Body of pancreas (tissue), 4 donors: ENCODE data around the gene TMCO4. TPM values are rescaled to one million over a fixed set of nuclear protein-coding genes. Genes with fewer than 3 reads are reported as not detected.

Experiments used
- ATAC-seq: fragments of 150-250 bp; one replicate; pipeline ENCODE4 v1.9.1; 2016
- DNase-seq, 4 donors: peaks; one replicate each; pipeline ENCODE4 v3.0.0-alpha.2; 2019
- H3K27ac ChIP-seq, 4 donors: fragments of 200-600 bp; sonication (generic); 1 replicate in 3 of 4; 2 replicates in 1 of 4; pipeline versions ENCODE4 v1.5.1 to v1.6.1; 2016 to 2019; ENCODE audit warnings: mild to moderate bottlenecking in 1 of 4, mixed read lengths in 1 of 4, moderate library complexity in 1 of 4
- H3K27me3 ChIP-seq, 2 donors: fragments of 200-600 bp; sonication (generic); one replicate each; pipeline ENCODE4 v1.6.0; 2016; ENCODE audit warnings: mild to moderate bottlenecking in 1 of 2
- H3K36me3 ChIP-seq, 2 donors: fragments of 200-600 bp; sonication (generic); replicated peaks in 1 of 2; 2 replicates each; pipeline ENCODE4 v1.5.1; 2016; ENCODE audit warnings: low read depth in 2 of 2; ENCODE audit not compliant: insufficient read depth in 1 of 2
- H3K4me1 ChIP-seq: fragments of 200-600 bp; sonication (generic); one replicate; pipeline ENCODE4 v1.6.0; 2016
- H3K4me3 ChIP-seq, 2 donors: fragments of 200-600 bp; sonication (generic); 1 replicate in 1 of 2; 2 replicates in 1 of 2; pipeline ENCODE4 v1.5.1; 2016 to 2019
- H3K9me3 ChIP-seq, 3 donors: fragments of 200-600 bp; sonication (generic); 1 replicate in 2 of 3; 2 replicates in 1 of 3; pipeline ENCODE4 v1.5.1; 2016
- CTCF ChIP-seq, 7 experiments: fragments of 450-650 bp in 4 of 7; fragments of 200-600 bp in 3 of 7; sonication (generic) in 3 of 7; IDR thresholded peaks; one replicate each; pipeline ENCODE4 v1.5.1; 2016 to 2019; ENCODE audit warnings: antibody characterized with exemption in 7 of 7
- POLR2A ChIP-seq, 3 donors: fragments of 450-650 bp; IDR thresholded peaks; one replicate each; pipeline ENCODE4 v1.6.1; 2016; ENCODE audit warnings: antibody characterized with exemption in 3 of 3, mild to moderate bottlenecking in 2 of 3
- WGBS, 2 donors: methylation state at CpG; one replicate each; pipeline ENCODE4 v1.1.5; 2017; 5-methylcytosine and 5-hydroxymethylcytosine counted together
- intact Hi-C: fragments of 100-400 bp; cut with DNase I; formaldehyde crosslinking; loops from one replicate; pipeline ENCODE4 v1.15.1; 2023
- total RNA-seq, 2 donors: library from RNA; depleted of rRNA; stranded (reverse); fragments of >200 nt; gene quantifications; one replicate each; pipeline ENCODE4 v1.1.0, GENCODE V29; 2016

The TMCO4 gene
- total RNA-seq, 2 donors from 2014 or later = 31.3 to 36.3 TPM

- 65 to 76% methylated on average over 3 of the region's 3 CpGs for WGBS, 2 donors
- Histone ChIP-seq H3K27me3 (no peaks in the 10 kb centered on the region), H3K4me3 (no peak overlapping the region), H3K9me3 (no peaks in the 10 kb centered on the region), H3K36me3 (peaks cover 0 to 10% of the 10 kb centered on the region in 2 donors), H3K27ac (no peak overlapping the region), H3K4me1 (peaks cover 6% of the 10 kb centered on the region)
- no peak for TF ChIP-seq POLR2A (IDR thresholded peaks at IDR 0.05)
- TF ChIP-seq CTCF (IDR thresholded peaks at IDR 0.05) = no peak
- DNase-seq = no peak
- no peak for ATAC-seq
- intact Hi-C loops = no loop called here
Observed at GRCh38 chr1:19743180-19743579, 56.5 kb downstream of the TMCO4 start.

GRCh38 chr1:19739628-19740027 is 60.1 kb downstream of the TMCO4 start:
- H3K27me3 ChIP-seq = no peaks in the 10 kb centered on the region
- no peak overlapping the region for H3K27ac ChIP-seq
- TF ChIP-seq CTCF (IDR thresholded peaks at IDR 0.05) = no peak
- no peak for TF ChIP-seq POLR2A (IDR thresholded peaks at IDR 0.05)
- 43 to 59% methylated on average over 2 to 5 of the region's 5 CpGs for WGBS, 2 donors
- no peaks in the 10 kb centered on the region for H3K9me3 ChIP-seq
- H3K4me3 ChIP-seq = no peak overlapping the region
- ATAC-seq (no peak), DNase-seq (no peak)
- H3K36me3 ChIP-seq = peaks cover 0 to 2% of the 10 kb centered on the region in 2 donors
- peaks cover 10% of the 10 kb centered on the region for H3K4me1 ChIP-seq
- intact Hi-C loops = no loop called here

GRCh38 chr1:19738669-19739068 is 61.0 kb downstream of the TMCO4 start:
- DNase-seq = no peak
- Histone ChIP-seq H3K4me3 (no peak overlapping the region), H3K4me1 (peaks cover 15% of the 10 kb centered on the region), H3K27me3 (no peaks in the 10 kb centered on the region), H3K9me3 (no peaks in the 10 kb centered on the region), H3K27ac (peak overlapping the region in 1 of 4 donors; percentile 62), H3K36me3 (peaks cover 0 to 2% of the 10 kb centered on the region in 2 donors)
- intact Hi-C loops = no loop called here
- no peak for ATAC-seq
- whole genome bisulfite sequencing, 2 donors = 95 to 98% methylated on average over 2 of the region's 2 CpGs
- TF ChIP-seq POLR2A (IDR thresholded peaks at IDR 0.05) = no peak
- TF ChIP-seq CTCF (IDR thresholded peaks at IDR 0.05) = no peak

- intact Hi-C loops = no loop called here
- no peak overlapping the region for H3K4me3 ChIP-seq
- 29 to 30% methylated on average over 5 of the region's 5 CpGs for WGBS, 2 donors
- no peak for ATAC-seq
- no peak for TF ChIP-seq CTCF (IDR thresholded peaks at IDR 0.05)
- no peak for TF ChIP-seq POLR2A (IDR thresholded peaks at IDR 0.05)
- peak overlapping the region in 1 of 4 donors; percentile 62 for H3K27ac ChIP-seq
- peaks cover 0 to 3% of the 10 kb centered on the region in 2 donors for H3K36me3 ChIP-seq
- peaks cover 15% of the 10 kb centered on the region for H3K4me1 ChIP-seq
- peak in 3 of 4 donors; percentile 13 to 45 (median 39) for DNase-seq
- no peaks in the 10 kb centered on the region for H3K9me3 ChIP-seq
- H3K27me3 ChIP-seq = no peaks in the 10 kb centered on the region
Observed at GRCh38 chr1:19738076-19738475, 61.6 kb downstream of the TMCO4 start.

- Histone ChIP-seq H3K27ac (peak overlapping the region in 1 of 4 donors; percentile 62), H3K9me3 (no peaks in the 10 kb centered on the region), H3K36me3 (peaks cover 0 to 3% of the 10 kb centered on the region in 2 donors), H3K4me1 (peaks cover 15% of the 10 kb centered on the region), H3K4me3 (no peak overlapping the region), H3K27me3 (no peaks in the 10 kb centered on the region)
- TF ChIP-seq POLR2A (IDR thresholded peaks at IDR 0.05) (no peak), CTCF (IDR thresholded peaks at IDR 0.05) (no peak)
- WGBS, 2 donors = 70 to 84% methylated on average over 9 of the region's 9 CpGs
- intact Hi-C loops = no loop called here
- no peak for ATAC-seq
- no peak for DNase-seq
Observed at GRCh38 chr1:19737104-19737825, 62.5 kb downstream of the TMCO4 start.
